ENCODE measurements around the gene ITGB2. TPM values are rescaled to one million over a fixed set of nuclear protein-coding genes. Genes with fewer than 3 reads are reported as not detected.

Gene ITGB2
- total RNA-seq, 1 experiment from 2014 or later: 1.5 TPM

- DNase-seq (ENCODE audit: low spot score): no peak
- no peak for ATAC-seq
- H3K4me1 Mint-ChIP-seq: peaks cover 39% of the 10 kb centered on the region
- TF ChIP-seq EMX1 (CRISPR knock-in tag; IDR thresholded peaks at IDR 0.05): no peak
- TF ChIP-seq GABPB1 (CRISPR knock-in tag; IDR thresholded peaks at IDR 0.05): no peak
- no peak for TF ChIP-seq USF2 (CRISPR knock-in tag; IDR thresholded peaks at IDR 0.05)
- no peak for TF ChIP-seq GTF2I (CRISPR knock-in tag; conservative IDR thresholded peaks at IDR 0.05)
- TF ChIP-seq AR (CRISPR knock-in tag; IDR thresholded peaks at IDR 0.05): no peak
- no peak for TF ChIP-seq CREB1 (CRISPR knock-in tag; IDR thresholded peaks at IDR 0.05)
- no peak for TF ChIP-seq ZNF263 (CRISPR knock-in tag; IDR thresholded peaks at IDR 0.05; ENCODE audit: low read depth)
- no peak for TF ChIP-seq E2F4 (CRISPR knock-in tag; IDR thresholded peaks at IDR 0.05; ENCODE audit: borderline replicate concordance, low read depth)
- TF ChIP-seq MYBL2 (CRISPR knock-in tag; IDR thresholded peaks at IDR 0.05): no peak
- no peak for TF ChIP-seq HMGA2 (CRISPR knock-in tag; IDR thresholded peaks at IDR 0.05)
- TF ChIP-seq MLX (CRISPR knock-in tag; IDR thresholded peaks at IDR 0.05): no peak
- no peak for TF ChIP-seq ZNF416 (CRISPR knock-in tag; IDR thresholded peaks at IDR 0.05)
- TF ChIP-seq RELA (CRISPR knock-in tag; IDR thresholded peaks at IDR 0.05; ENCODE audit: borderline replicate concordance): no peak
- no peak for TF ChIP-seq ATF3 (CRISPR knock-in tag; conservative IDR thresholded peaks at IDR 0.05)
- no peak for TF ChIP-seq ZNF425 (CRISPR knock-in tag; conservative IDR thresholded peaks at IDR 0.05)
- no peak for TF ChIP-seq ZNF512 (CRISPR knock-in tag; IDR thresholded peaks at IDR 0.05; ENCODE audit: borderline replicate concordance)
- no peak for TF ChIP-seq FOXP1 (CRISPR knock-in tag; IDR thresholded peaks at IDR 0.05; ENCODE audit: borderline replicate concordance)
- TF ChIP-seq IRF1 (CRISPR knock-in tag; IDR thresholded peaks at IDR 0.05): no peak
- TF ChIP-seq ZNF281 (CRISPR knock-in tag; IDR thresholded peaks at IDR 0.05): no peak
- no peaks in the 10 kb centered on the region for H3K36me3 Mint-ChIP-seq
- H3K4me3 Mint-ChIP-seq: peak overlapping the region; percentile 82
- no peak overlapping the region for H3K27ac Mint-ChIP-seq
- H3K27me3 Mint-ChIP-seq (ENCODE audit: low read depth): peaks cover 25% of the 10 kb centered on the region
- POLR2A ChIA-PET: interaction anchor here (0.9 kb wide), 1 partner anchor 87 kb away, joined by 3 read pairs; no protein-coding TSS in a partner anchor
- CTCF ChIA-PET: no interaction called here
- H3K9me3 Mint-ChIP-seq: peaks cover 3% of the 10 kb centered on the region; the same call in 1 of the 2 replicates
Observed at GRCh38 chr21:44875316-44875700, 45.4 kb downstream of the ITGB2 start.
